ENCODE measurements around the gene PSMF1.

DNA sequence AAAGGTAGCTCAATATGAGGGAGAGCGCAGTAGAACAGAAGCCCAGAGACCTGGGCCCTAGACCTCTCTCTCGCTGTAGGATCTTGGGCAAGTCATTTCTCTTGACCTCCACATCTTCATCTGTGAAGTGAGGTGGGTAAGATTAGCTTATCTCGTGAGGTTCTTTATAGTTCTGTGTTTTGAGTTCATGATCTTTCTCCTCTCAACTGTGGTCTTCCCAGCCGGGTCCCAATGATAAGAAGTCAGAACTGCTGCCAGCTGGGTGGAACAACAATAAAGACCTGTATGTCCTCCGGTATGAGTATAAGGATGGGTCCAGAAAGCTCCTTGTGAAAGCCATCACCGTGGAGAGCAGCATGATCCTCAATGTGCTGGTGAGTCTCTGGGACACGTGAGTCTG lies 6.9 kb downstream of the PSMF1 start:
- no peak for TF ChIP-seq EZH2 (IDR thresholded peaks at IDR 0.05; ENCODE audit: low read depth)
- TF ChIP-seq, protein P1, sequence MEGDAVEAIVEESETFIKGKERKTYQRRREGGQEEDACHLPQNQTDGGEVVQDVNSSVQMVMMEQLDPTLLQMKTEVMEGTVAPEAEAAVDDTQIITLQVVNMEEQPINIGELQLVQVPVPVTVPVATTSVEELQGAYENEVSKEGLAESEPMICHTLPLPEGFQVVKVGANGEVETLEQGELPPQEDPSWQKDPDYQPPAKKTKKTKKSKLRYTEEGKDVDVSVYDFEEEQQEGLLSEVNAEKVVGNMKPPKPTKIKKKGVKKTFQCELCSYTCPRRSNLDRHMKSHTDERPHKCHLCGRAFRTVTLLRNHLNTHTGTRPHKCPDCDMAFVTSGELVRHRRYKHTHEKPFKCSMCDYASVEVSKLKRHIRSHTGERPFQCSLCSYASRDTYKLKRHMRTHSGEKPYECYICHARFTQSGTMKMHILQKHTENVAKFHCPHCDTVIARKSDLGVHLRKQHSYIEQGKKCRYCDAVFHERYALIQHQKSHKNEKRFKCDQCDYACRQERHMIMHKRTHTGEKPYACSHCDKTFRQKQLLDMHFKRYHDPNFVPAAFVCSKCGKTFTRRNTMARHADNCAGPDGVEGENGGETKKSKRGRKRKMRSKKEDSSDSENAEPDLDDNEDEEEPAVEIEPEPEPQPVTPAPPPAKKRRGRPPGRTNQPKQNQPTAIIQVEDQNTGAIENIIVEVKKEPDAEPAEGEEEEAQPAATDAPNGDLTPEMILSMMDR (conservative IDR thresholded peaks at IDR 0.05) = no peak

Data from PC-9 (cell line).